ENCODE data around the gene KIFC1.

Gene KIFC1

DNA sequence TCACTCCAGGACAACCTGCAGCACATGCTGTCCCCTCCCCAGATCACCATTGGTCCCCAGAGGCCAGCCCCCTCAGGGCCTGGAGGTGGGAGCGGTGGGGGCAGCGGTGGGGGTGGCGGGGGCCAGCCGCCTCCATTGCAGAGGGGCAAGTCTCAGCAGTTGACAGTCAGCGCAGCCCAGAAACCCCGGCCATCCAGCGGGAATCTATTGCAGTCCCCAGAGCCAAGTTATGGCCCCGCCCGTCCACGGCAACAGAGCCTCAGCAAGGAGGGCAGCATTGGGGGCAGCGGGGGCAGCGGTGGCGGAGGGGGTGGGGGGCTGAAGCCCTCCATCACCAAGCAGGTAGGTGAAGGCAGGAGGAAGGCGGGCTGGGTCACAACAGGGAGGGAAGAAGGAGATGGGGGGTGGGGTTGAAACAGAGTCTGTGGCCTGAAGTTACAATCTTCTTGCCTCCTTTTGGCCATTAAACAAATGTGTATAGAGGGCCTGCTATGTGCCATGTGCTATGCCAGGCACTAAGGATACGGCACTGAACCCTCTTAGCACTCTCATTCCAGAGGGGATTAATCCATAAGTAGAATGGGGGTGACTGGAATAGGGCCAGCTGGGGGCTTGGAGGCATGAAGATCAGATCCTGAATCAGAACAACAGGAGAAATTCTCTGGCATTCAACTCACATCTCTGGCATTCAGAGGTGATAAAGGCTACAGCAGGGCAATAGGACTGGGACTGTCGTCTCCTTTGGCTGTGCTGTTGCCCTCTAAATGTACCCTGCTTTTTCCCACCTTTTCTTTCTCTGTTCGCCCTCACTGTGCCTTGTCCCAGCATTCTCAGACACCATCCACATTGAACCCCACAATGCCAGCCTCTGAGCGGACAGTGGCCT is 52.2 kb downstream of the KIFC1 start:
- no peak overlapping the region for H2AK5ac ChIP-seq (ENCODE audit: low read length)
- no peak overlapping the region for H3K9ac ChIP-seq (ENCODE audit: low read length)
- no peaks in the 10 kb centered on the region for H3K79me2 ChIP-seq (ENCODE audit: control insufficient read depth, insufficient read depth, low read length, poor library complexity)
- no peak overlapping the region for H3K14ac ChIP-seq (ENCODE audit: low read length)
- no peak overlapping the region for H2AFZ ChIP-seq (ENCODE audit: insufficient read depth, low read length, poor library complexity)
- no CpG with 5 or more reads among the region's 18 CpGs for WGBS (ENCODE audit: extremely low coverage, insufficient coverage, insufficient read length)
- no peaks in the 10 kb centered on the region for H3K4me1 ChIP-seq (ENCODE audit: control insufficient read depth in 1 of 2, insufficient read depth in 2 of 2, low read length in 2 of 2)
- no peak overlapping the region for H3K4me3 ChIP-seq (ENCODE audit: low read depth, low read length)
- H3K79me1 ChIP-seq (ENCODE audit: low read length) = no peaks in the 10 kb centered on the region
- H3K27me3 ChIP-seq (ENCODE audit: insufficient read depth, low read length) = no peaks in the 10 kb centered on the region
- H2BK5ac ChIP-seq (ENCODE audit: low read depth, low read length, poor library complexity) = no peak overlapping the region
- H3K27ac ChIP-seq (ENCODE audit: low read depth, low read length) = no peak overlapping the region
- H3K9me3 ChIP-seq (ENCODE audit: insufficient read depth, low read depth, low read length) = peaks cover 2% of the 10 kb centered on the region
- peaks cover 68 to 73% of the 10 kb centered on the region in 2 experiments for H3K36me3 ChIP-seq (ENCODE audit: control insufficient read depth in 1 of 2, insufficient read depth in 2 of 2, low read length in 2 of 2)
- no peak overlapping the region for H4K91ac ChIP-seq (ENCODE audit: low read depth, low read length)
- no peak overlapping the region for H2BK12ac ChIP-seq (ENCODE audit: low read length)
- no peak overlapping the region for H3K4me2 ChIP-seq (ENCODE audit: low read length)
- DNase-seq = no peak
- H3K23ac ChIP-seq (ENCODE audit: low read length) = no peak overlapping the region
- H2BK120ac ChIP-seq (ENCODE audit: insufficient read depth, low read length, poor library complexity) = no peak overlapping the region
- no peak overlapping the region for H3K4ac ChIP-seq (ENCODE audit: low read depth, low read length)
- no peak overlapping the region for H4K8ac ChIP-seq (ENCODE audit: low read depth, low read length)
- H3K18ac ChIP-seq (ENCODE audit: low read length) = no peak overlapping the region
- H4K12ac ChIP-seq (ENCODE audit: low read depth, low read length) = no peak overlapping the region

DNA sequence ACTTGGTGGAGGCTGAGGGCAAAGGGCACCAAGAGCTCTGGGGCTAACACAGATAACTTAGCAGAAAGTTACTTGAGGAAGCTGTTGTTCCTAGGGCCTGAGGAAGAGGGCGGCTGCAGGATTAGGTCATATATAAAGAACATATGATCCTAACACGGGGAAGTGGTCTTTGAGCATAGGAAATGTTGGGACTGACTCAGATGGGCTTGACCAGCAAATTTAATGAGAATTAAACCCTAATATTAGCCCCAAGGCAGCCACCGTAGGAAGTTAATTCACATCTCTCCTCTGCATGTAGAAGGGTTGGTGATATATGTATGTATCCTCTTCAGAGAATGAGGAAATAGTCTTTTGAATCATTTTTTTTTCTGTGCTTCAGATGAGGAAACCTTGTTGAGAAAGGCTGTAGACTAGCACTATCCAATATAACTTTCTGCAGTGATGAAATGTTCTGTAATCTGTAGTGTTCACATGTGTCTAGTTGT is 53.5 kb downstream of the KIFC1 start:
- no CpG with 5 or more reads among the region's 3 CpGs for WGBS (ENCODE audit: extremely low coverage, insufficient coverage, insufficient read length)
- Histone ChIP-seq H2BK5ac (ENCODE audit: low read depth, low read length, poor library complexity) (no peak overlapping the region), H2BK12ac (ENCODE audit: low read length) (no peak overlapping the region), H4K8ac (ENCODE audit: low read depth, low read length) (no peak overlapping the region), H3K4ac (ENCODE audit: low read depth, low read length) (no peak overlapping the region), H3K79me2 (ENCODE audit: control insufficient read depth, insufficient read depth, low read length, poor library complexity) (no peaks in the 10 kb centered on the region), H3K9me3 (ENCODE audit: insufficient read depth, low read depth, low read length) (peaks cover 2% of the 10 kb centered on the region), H3K14ac (ENCODE audit: low read length) (no peak overlapping the region), H3K18ac (ENCODE audit: low read length) (no peak overlapping the region), H3K9ac (ENCODE audit: low read length) (no peak overlapping the region), H3K4me3 (ENCODE audit: low read depth, low read length) (no peak overlapping the region), H3K27me3 (ENCODE audit: insufficient read depth, low read length) (no peaks in the 10 kb centered on the region), H3K4me2 (ENCODE audit: low read length) (no peak overlapping the region), H2BK120ac (ENCODE audit: insufficient read depth, low read length, poor library complexity) (no peak overlapping the region), H4K12ac (ENCODE audit: low read depth, low read length) (no peak overlapping the region), H3K4me1 (ENCODE audit: control insufficient read depth in 1 of 2, insufficient read depth in 2 of 2, low read length in 2 of 2) (no peaks in the 10 kb centered on the region), H3K27ac (ENCODE audit: low read depth, low read length) (no peak overlapping the region), H3K79me1 (ENCODE audit: low read length) (no peaks in the 10 kb centered on the region), H3K23ac (ENCODE audit: low read length) (no peak overlapping the region), H2AK5ac (ENCODE audit: low read length) (no peak overlapping the region), H2AFZ (ENCODE audit: insufficient read depth, low read length, poor library complexity) (no peak overlapping the region), H3K36me3 (ENCODE audit: control insufficient read depth in 1 of 2, insufficient read depth in 2 of 2, low read length in 2 of 2) (peaks cover 68 to 76% of the 10 kb centered on the region in 2 experiments), H4K91ac (ENCODE audit: low read depth, low read length) (no peak overlapping the region)
- DNase-seq = peak in 1 of 2 donors; percentile 10

DNA sequence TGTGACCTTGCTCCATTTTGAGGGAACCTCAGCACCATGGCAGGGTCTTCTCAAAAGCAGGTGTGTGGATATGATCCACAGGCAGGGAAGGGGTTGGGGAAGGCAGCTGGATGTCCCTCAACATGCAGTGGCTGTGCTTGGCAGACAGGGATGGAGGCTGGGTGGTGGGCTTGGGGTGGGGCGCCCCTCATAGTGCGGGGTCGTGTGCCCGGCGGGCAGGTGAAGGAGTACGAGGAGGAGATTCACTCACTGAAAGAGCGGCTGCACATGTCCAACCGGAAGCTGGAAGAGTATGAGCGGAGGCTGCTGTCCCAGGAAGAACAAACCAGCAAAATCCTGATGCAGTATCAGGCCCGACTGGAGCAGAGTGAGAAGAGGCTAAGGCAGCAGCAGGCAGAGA is 54.7 kb downstream of the KIFC1 start:
- no CpG with 5 or more reads among the region's 10 CpGs for WGBS (ENCODE audit: extremely low coverage, insufficient coverage, insufficient read length)
- H3K27me3 ChIP-seq (ENCODE audit: insufficient read depth, low read length) = no peaks in the 10 kb centered on the region

DNA sequence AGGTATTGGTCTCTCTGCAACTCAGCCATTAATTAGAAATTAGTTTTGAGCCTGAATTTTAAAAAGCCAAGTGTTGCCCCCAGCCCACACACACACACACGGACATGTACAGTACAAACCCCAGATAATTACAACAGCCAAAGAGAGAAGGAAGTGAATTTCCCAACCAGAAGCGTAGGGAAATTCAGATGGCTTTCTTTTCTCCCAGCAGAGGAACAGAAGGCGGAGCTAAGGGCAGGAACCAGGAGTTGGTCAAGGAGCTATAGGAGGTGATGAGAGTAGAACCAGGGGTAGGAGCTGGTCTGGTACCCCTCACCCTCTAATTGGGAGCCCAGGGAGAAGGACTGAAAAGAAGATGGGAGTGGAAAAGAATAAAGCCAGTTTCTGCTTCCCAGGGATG is 58.8 kb downstream of the KIFC1 start:
- Histone ChIP-seq H3K4me3 (ENCODE audit: low read depth, low read length) (no peak overlapping the region), H3K79me1 (ENCODE audit: low read length) (peaks cover 3% of the 10 kb centered on the region), H3K36me3 (ENCODE audit: control insufficient read depth in 1 of 2, insufficient read depth in 2 of 2, low read length in 2 of 2) (peaks cover 37 to 38% of the 10 kb centered on the region in 2 experiments), H3K4me1 (ENCODE audit: control insufficient read depth in 1 of 2, insufficient read depth in 2 of 2, low read length in 2 of 2) (peaks cover 4 to 7% of the 10 kb centered on the region in 2 experiments), H3K79me2 (ENCODE audit: control insufficient read depth, insufficient read depth, low read length, poor library complexity) (peaks cover 4% of the 10 kb centered on the region), H4K12ac (ENCODE audit: low read depth, low read length) (no peak overlapping the region), H2BK5ac (ENCODE audit: low read depth, low read length, poor library complexity) (no peak overlapping the region), H3K23ac (ENCODE audit: low read length) (no peak overlapping the region), H4K8ac (ENCODE audit: low read depth, low read length) (no peak overlapping the region), H4K91ac (ENCODE audit: low read depth, low read length) (no peak overlapping the region), H3K18ac (ENCODE audit: low read length) (no peak overlapping the region), H3K9ac (ENCODE audit: low read length) (no peak overlapping the region), H2AFZ (ENCODE audit: insufficient read depth, low read length, poor library complexity) (no peak overlapping the region), H3K27me3 (ENCODE audit: insufficient read depth, low read length) (no peaks in the 10 kb centered on the region), H3K4me2 (ENCODE audit: low read length) (no peak overlapping the region), H3K14ac (ENCODE audit: low read length) (no peak overlapping the region), H2BK120ac (ENCODE audit: insufficient read depth, low read length, poor library complexity) (no peak overlapping the region), H2AK5ac (ENCODE audit: low read length) (no peak overlapping the region), H3K4ac (ENCODE audit: low read depth, low read length) (no peak overlapping the region), H3K9me3 (ENCODE audit: insufficient read depth, low read depth, low read length) (peaks cover 2% of the 10 kb centered on the region), H3K27ac (ENCODE audit: low read depth, low read length) (no peak overlapping the region), H2BK12ac (ENCODE audit: low read length) (no peak overlapping the region)
- no peak for DNase-seq
- WGBS (ENCODE audit: extremely low coverage, insufficient coverage, insufficient read length) = no CpG with 5 or more reads among the region's 3 CpGs

More for the DNA sequence above, 54.7 kb downstream of the KIFC1 start:
- Histone ChIP-seq H3K9me3 (ENCODE audit: insufficient read depth, low read depth, low read length) (peaks cover 2% of the 10 kb centered on the region), H2AK5ac (ENCODE audit: low read length) (no peak overlapping the region), H4K91ac (ENCODE audit: low read depth, low read length) (no peak overlapping the region), H3K36me3 (ENCODE audit: control insufficient read depth in 1 of 2, insufficient read depth in 2 of 2, low read length in 2 of 2) (peaks cover 59 to 66% of the 10 kb centered on the region in 2 experiments), H3K23ac (ENCODE audit: low read length) (no peak overlapping the region), H3K4me3 (ENCODE audit: low read depth, low read length) (no peak overlapping the region), H3K27ac (ENCODE audit: low read depth, low read length) (no peak overlapping the region), H3K9ac (ENCODE audit: low read length) (no peak overlapping the region), H3K4ac (ENCODE audit: low read depth, low read length) (no peak overlapping the region), H4K12ac (ENCODE audit: low read depth, low read length) (no peak overlapping the region), H3K18ac (ENCODE audit: low read length) (no peak overlapping the region), H3K4me2 (ENCODE audit: low read length) (no peak overlapping the region), H2BK120ac (ENCODE audit: insufficient read depth, low read length, poor library complexity) (no peak overlapping the region), H4K8ac (ENCODE audit: low read depth, low read length) (no peak overlapping the region), H3K14ac (ENCODE audit: low read length) (no peak overlapping the region), H2BK12ac (ENCODE audit: low read length) (no peak overlapping the region), H3K79me1 (ENCODE audit: low read length) (no peaks in the 10 kb centered on the region), H2AFZ (ENCODE audit: insufficient read depth, low read length, poor library complexity) (no peak overlapping the region), H3K79me2 (ENCODE audit: control insufficient read depth, insufficient read depth, low read length, poor library complexity) (no peaks in the 10 kb centered on the region), H3K4me1 (ENCODE audit: control insufficient read depth in 1 of 2, insufficient read depth in 2 of 2, low read length in 2 of 2) (no peaks in the 10 kb centered on the region), H2BK5ac (ENCODE audit: low read depth, low read length, poor library complexity) (no peak overlapping the region)
- DNase-seq = no peak

All from trophoblast cell (in vitro differentiated cells and primary cell).